ENCODE measurements around the gene NR1I2. TPM values are rescaled to one million over a fixed set of nuclear protein-coding genes. Genes with fewer than 3 reads are reported as not detected.

Gene NR1I2
- total RNA-seq, 4 donors from 2014 or later, result 0.39 to 0.87 TPM; not detected in 2

DNA sequence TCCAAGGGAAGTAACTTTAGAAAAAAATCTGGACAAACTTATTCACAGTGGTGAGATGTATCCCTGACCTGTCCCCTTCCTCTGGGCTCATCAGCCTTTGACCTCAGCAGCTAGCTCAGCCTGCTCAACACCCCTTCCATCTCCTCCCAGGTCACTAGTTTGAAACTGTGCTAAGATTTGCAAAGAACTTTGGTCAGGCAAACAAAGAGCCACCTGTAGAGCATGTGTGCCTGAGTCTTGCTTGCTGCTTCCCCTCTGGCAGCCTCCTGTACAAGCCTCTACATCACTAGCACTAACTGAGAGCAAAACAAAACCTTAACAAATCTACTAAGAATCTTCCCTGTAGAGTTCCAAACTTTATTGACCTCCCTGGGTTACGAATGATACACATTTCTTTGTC, 43.9 kb downstream of the NR1I2 start:
- no peak for TF ChIP-seq POLR2A (IDR thresholded peaks at IDR 0.05)
- no peak for TF ChIP-seq CTCF (IDR thresholded peaks at IDR 0.05)
- no peak for TF ChIP-seq EP300 (IDR thresholded peaks at IDR 0.05)
- Histone ChIP-seq H3K27ac (no peak overlapping the region), H3K9me3 (no peaks in the 10 kb centered on the region), H3K36me3 (peaks cover 0 to 26% (median 0%) of the 10 kb centered on the region in 3 donors), H3K4me1 (no peaks in the 10 kb centered on the region), H3K27me3 (no peaks in the 10 kb centered on the region), H3K4me3 (no peak overlapping the region)
- DNase-seq (ENCODE audit: low spot score in 2 of 2), result no peak
- 85 to 100% methylated on average over 1 of the region's 1 CpG for WGBS, 2 donors

DNA sequence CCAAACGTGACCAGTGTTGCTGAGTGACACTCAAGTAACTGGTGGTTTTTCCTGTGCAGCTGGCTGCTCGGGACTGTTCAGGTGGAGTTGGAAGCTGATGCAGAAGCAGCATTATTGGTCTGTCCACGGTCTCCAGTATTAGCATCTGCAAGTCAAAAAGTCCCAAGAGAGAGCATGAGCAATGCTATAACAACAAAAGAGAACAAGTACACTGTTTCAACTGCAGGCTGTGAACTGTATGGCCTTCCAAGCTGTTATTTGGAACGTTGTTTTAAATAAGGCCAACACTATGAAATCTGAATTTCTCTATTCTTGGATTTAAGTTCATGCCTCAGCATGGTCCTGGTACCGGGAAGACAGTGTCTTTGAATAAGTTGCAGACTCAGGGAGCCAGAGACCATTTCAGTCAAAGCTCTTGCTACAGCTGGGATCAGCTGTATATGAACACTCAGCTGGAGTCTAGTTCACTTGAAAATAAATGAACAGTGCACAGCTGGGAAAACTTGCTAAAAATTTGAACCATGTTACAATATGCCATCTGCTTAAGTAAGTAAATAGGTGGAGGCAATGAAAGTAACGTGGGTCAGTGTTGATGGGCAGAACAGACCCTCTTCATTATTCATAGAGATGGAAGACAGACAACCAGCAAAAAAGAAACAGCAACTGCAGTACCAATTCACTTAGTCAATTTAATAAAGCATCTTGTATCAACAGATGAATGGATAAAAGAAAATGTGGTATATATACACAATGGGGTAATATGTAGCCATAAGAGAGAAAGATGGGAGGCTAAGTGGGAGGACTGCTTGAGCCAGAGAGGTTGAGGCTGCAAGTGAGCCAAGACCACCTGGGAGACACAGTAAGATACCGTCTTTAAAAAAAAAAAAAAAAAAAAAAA, 45.1 kb downstream of the NR1I2 start:
- no peak for TF ChIP-seq POLR2A (IDR thresholded peaks at IDR 0.05)
- no peak for TF ChIP-seq EP300 (IDR thresholded peaks at IDR 0.05)
- TF ChIP-seq CTCF (IDR thresholded peaks at IDR 0.05), result no peak
- DNase-seq (ENCODE audit: low spot score in 2 of 2), result no peak
- H3K27me3 ChIP-seq, result no peaks in the 10 kb centered on the region
- 59 to 68% methylated on average over 7 of the region's 7 CpGs for WGBS, 2 donors
- H3K4me3 ChIP-seq, result no peak overlapping the region
- H3K4me1 ChIP-seq, result no peaks in the 10 kb centered on the region
- H3K9me3 ChIP-seq, result no peaks in the 10 kb centered on the region
- H3K36me3 ChIP-seq, result peaks cover 0 to 26% (median 0%) of the 10 kb centered on the region in 3 donors
- no peak overlapping the region for H3K27ac ChIP-seq

GRCh38 chr3:119829420-119829819, 47.5 kb downstream of the NR1I2 start:
- no peaks in the 10 kb centered on the region for H3K4me1 ChIP-seq
- WGBS, 2 donors, result 54 to 62% methylated on average over 2 of the region's 2 CpGs
- no peak overlapping the region for H3K27ac ChIP-seq
- no peaks in the 10 kb centered on the region for H3K9me3 ChIP-seq
- DNase-seq (ENCODE audit: low spot score in 2 of 2), result no peak
- no peak overlapping the region for H3K4me3 ChIP-seq
- TF ChIP-seq POLR2A (IDR thresholded peaks at IDR 0.05) (no peak), EP300 (IDR thresholded peaks at IDR 0.05) (no peak), CTCF (IDR thresholded peaks at IDR 0.05) (no peak)
- H3K27me3 ChIP-seq, result no peaks in the 10 kb centered on the region
- peaks cover 0 to 25% (median 0%) of the 10 kb centered on the region in 3 donors for H3K36me3 ChIP-seq

- TF ChIP-seq POLR2A (IDR thresholded peaks at IDR 0.05) (no peak), CTCF (IDR thresholded peaks at IDR 0.05) (no peak), EP300 (IDR thresholded peaks at IDR 0.05) (no peak)
- 89 to 94% methylated on average over 3 of the region's 3 CpGs for WGBS, 2 donors
Observed at GRCh38 chr3:119831022-119831421, 49.1 kb downstream of the NR1I2 start.

GRCh38 chr3:119831941-119832371, 50.1 kb downstream of the NR1I2 start:
- no peak overlapping the region for H3K4me3 ChIP-seq
- WGBS, 2 donors, result 37 to 79% methylated on average over 1 of the region's 1 CpG
- H3K27me3 ChIP-seq, result no peaks in the 10 kb centered on the region
- H3K27ac ChIP-seq, result no peak overlapping the region
- no peak for DNase-seq (ENCODE audit: low spot score in 2 of 2)
- TF ChIP-seq POLR2A (IDR thresholded peaks at IDR 0.05) (no peak), EP300 (IDR thresholded peaks at IDR 0.05) (no peak)
- H3K4me1 ChIP-seq, result no peaks in the 10 kb centered on the region
- H3K36me3 ChIP-seq, result peaks cover 0 to under 1% (median 0%) of the 10 kb centered on the region in 3 donors
- H3K9me3 ChIP-seq, result no peaks in the 10 kb centered on the region

More at GRCh38 chr3:119831022-119831421, 49.1 kb downstream of the NR1I2 start:
- no peaks in the 10 kb centered on the region for H3K27me3 ChIP-seq
- H3K9me3 ChIP-seq, result no peaks in the 10 kb centered on the region
- H3K4me3 ChIP-seq, result no peak overlapping the region
- no peak for DNase-seq (ENCODE audit: low spot score in 2 of 2)
- H3K4me1 ChIP-seq, result no peaks in the 10 kb centered on the region
- peaks cover 0 to 10% (median 0%) of the 10 kb centered on the region in 3 donors for H3K36me3 ChIP-seq
- H3K27ac ChIP-seq, result no peak overlapping the region

All from tibial nerve (tissue), 4 donors.